ENCODE measurements around the gene MFGE8.

MFGE8 gene

GRCh38 chr15:88918738-88919137, 5.6 kb upstream of the MFGE8 start:
- DNase-seq = no peak

- DNase-seq = no peak
Measured at GRCh38 chr15:88917760-88918159, 4.6 kb upstream of the MFGE8 start.

- no peak for DNase-seq
Measured at GRCh38 chr15:88915354-88915753, 2.2 kb upstream of the MFGE8 start.

DNA sequence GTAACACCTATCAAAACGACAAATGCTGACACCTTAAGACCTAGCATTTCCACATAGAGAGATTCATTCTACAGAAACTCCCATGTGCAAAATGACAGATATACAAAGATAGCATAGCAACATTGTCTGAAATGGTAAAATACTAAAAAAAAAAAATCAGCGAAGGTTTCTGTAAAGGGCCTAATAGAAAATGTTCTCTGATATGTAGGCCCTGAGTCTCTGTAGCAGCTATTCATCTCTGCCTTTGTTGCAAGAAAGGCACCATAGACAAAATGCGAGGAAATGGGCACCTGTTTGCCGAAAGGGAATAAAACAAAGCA, 631 bp upstream of the MFGE8 start:
- DNase-seq = no peak

DNA sequence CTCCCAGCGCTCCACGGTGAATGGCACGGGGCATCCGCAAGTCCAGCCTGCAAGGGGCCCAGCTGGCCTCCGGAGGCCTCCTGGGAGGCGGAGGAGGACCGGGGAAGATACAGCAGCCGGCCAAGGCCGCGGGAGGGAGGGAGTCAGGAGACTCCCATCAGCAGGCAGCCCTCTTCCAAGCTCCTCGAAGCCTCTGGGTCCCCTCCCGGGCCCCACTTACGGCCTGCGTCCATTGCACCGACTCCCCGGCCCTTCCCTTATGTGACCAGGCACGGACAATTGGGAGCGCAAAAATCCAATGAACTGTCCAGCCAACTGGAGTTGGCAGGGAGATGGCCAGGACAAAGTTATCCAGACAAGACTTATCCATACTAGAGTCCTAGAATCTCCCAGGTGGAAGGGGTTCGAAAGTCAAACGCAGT, 668 bp downstream of the MFGE8 start:
- no peak for DNase-seq

- no peak for DNase-seq
Measured at GRCh38 chr15:88911766-88912118, 1.4 kb downstream of the MFGE8 start.

GRCh38 chr15:88909956-88910831, 3.0 kb downstream of the MFGE8 start:
- DNase-seq = no peak

GRCh38 chr15:88908697-88909621, 4.2 kb downstream of the MFGE8 start:
- DNase-seq = no peak

DNA sequence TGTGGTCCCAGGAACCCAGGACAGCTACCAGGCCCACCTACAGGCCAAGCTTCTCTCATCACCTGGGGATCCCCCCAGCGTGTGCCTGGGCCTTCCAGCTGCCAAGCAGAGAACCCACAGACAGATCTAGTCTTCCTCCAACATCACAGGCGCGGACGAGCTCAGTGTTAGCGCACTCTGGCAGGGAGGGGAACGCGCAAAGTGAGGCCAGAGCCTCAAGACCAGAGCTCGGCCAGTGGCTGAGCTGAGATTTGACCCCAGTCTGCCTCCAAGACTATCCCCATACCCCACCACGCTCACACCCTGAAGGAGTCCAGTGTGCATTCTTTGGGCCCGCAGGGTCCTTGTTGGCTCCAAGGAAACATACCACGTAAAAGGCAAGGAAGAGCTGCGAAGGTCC, 5.1 kb downstream of the MFGE8 start:
- no peak for DNase-seq

DNA sequence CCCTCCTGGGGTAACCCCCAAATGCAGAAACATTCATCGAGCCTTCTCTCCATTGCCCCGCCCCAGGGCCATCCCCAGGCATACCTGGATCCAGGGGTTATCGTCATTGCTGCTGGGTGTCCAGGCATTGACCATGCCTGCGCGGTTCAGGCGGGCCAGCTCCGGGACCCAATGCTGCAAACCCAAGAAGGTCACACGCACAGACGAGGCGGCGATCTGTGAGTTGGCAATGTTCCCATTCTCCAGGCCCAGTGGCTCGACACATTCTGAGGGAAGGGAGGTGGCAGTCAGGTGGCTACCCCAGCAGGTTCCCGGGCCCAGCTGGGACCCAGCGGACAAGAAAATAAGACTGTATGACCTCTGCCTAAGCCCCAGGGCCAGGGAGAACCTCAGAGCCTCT, 6.1 kb downstream of the MFGE8 start:
- DNase-seq = no peak

DNA sequence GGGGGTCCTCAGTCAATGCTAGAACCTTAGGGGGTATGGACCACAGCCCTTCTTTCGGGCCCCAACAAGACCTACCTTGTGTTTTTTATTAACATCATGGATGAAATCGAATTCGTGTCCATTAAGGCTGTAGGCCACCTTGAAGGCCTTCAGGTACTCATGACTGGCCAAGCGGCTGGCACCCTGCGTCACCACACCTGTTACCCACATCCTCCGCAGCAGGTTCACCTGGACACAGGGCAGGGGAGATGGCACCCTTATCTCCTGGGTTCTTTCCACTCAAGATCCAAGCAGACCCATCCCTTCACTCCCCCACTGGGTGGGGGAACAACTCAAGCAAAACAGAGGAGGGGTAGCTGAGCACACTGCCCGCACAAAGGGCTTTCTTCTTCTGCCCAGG, 6.6 kb downstream of the MFGE8 start:
- DNase-seq = no peak

- DNase-seq = no peak
Measured at GRCh38 chr15:88906130-88906529, 7.0 kb downstream of the MFGE8 start.

DNA sequence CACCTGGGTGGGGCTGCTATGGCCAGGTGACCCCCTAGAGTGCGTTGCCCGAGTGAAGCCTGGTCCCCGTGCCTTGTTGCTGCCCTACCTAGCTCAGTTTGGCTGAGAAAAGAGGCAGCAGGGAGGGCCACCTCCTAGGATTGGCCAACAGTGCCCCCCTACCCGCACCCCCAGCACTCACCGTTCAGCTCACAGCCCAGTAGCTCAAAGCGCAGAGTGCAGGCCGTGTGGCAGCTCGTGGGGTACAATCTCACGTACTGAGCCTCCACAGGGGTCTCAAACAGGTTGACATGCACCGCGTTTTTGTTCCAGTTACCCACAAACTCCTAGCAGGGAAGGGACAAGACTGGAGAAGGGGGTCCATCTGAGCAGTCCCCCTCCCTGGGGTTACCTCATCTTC, 7.6 kb downstream of the MFGE8 start:
- DNase-seq = no peak

GRCh38 chr15:88904624-88905327, 8.4 kb downstream of the MFGE8 start:
- DNase-seq = peak; percentile 87

- no peak for DNase-seq
Measured at GRCh38 chr15:88904257-88904623, 8.9 kb downstream of the MFGE8 start.

DNA sequence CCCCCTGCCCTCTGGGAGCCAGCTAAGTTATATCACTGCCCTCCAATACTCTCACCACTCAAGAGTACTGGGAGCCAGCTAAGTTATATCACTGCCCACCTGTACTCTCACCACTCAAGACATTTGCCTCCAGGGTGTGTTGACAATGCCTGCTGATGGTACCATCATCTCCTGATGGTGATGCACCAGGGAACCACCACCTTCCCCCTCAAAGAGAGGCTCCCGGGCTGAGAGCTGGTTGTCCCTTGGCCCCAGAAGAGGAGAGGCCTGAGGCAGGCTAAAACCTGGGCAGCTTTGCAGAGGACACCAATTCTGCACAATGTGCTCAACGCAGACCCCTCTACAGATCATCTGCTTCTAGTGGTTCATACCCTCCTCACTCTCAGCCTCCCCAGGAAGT, 10.3 kb downstream of the MFGE8 start:
- DNase-seq = no peak

DNA sequence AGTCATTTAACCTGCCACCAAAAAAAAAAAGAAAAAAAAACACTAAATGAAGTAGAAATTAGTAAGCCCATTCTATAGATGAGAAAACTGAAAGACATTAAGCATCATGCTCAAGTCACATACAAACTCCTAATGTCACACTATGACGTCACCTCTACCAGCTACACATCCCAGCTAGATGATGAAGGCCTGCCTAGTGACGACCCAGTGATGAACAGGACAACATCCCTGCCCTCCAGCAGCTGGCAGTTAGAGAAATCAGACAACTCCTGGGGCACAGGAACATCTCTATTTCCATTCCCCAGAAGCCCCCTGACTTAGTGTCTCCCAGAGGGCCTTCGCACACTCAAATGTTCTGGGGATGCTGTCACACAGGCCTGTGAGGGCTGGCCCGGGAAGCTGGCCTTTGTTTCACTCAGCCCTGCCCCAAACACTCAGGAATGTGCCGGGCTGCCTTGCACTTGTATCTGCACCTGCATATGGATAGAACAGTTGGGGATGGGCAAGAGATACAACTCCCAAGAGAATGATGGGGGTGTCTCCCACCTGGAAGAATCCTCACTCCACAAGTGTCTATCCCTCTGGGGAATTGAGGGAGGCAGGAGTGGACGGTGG, 10.9 kb downstream of the MFGE8 start:
- no peak for DNase-seq

GRCh38 chr15:88901508-88902220, 11.5 kb downstream of the MFGE8 start:
- DNase-seq = no peak

- DNase-seq = no peak
Measured at GRCh38 chr15:88900982-88901418, 12.2 kb downstream of the MFGE8 start.

DNA sequence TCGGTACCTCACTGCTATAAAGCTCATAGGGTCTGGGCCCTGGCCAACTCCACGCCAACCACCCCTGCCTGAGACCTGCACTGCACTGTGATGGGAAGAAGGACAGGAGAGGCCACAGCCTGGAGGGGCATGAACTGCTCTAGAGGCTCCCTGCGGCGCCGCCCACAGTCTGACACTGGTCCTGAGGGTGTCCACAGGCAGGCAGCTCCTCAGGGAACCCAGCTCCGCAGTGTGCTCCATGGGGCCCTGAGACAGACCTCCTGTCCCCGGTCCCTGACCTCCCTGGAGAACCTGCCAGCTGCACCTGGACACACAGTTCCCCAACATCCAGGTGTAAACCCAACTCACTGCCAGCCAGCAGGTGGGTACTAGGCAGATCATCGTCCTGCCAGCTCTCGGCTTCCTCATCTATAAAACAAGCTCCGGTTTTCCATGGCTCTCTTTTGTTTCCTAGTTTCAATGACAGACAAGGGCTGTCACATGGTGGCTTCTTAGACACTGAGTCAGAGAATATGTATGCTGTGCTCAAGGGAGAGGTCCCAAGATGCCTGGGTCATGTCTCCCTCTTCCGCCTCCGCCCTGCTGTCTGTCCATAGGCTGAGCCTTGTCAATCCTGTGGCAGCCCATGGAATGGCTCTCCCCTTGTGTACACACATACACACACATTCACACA, 12.7 kb downstream of the MFGE8 start:
- DNase-seq = no peak

DNA sequence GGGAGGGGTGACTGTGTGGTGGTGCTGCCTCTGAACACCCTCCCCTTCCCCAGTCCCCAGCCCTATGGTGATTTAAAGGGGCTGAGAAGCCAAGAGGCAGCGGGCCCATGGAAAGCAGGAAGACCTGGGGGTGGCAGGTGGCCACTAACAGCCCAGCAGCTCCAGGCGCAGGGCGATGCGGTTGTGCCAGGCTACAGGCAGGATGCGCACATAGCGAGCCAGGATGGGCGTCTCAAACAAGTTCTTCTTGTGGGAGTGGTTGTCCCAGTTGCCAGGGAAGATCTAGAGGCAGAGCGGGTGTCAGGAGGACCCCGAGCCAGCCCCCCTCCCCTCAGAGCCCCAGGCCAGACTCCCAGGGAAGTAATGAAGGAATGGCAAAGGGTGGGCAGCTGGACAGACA, 13.9 kb downstream of the MFGE8 start:
- no peak for DNase-seq

- no peak for DNase-seq
Measured at GRCh38 chr15:88898736-88899135, 14.4 kb downstream of the MFGE8 start.
